Measurements from ENCODE around the gene WFDC1.

GRCh38 chr16:84324434-84325262, 30.0 kb downstream of the WFDC1 start:
- TF ChIP-seq CTCF (IDR thresholded peaks at IDR 0.05; ENCODE audit: insufficient read depth, low read depth, low read length) (no peak), EZH2 (IDR thresholded peaks at IDR 0.05; ENCODE audit: insufficient read depth, low read length) (no peak)

All from astrocyte (in vitro differentiated cells and primary cell).